Panc1 (cell line): ENCODE data around the gene F5. TPM values are rescaled to one million over a fixed set of nuclear protein-coding genes. Genes with fewer than 3 reads are reported as not detected.

ENCODE experiments used
- ATAC-seq: fragments of 200-7000 bp; cut with Tn5 transposase; 2 replicates; pipeline ENCODE4 v1.9.1; 2020; ENCODE audit warnings: mild to moderate bottlenecking, moderate library complexity
- BruUV-seq: library from RNA; stranded (reverse); fragments of 400-500 nt; replicated peaks from 2 replicates; lab custom pipeline; 2021; lab: Mats Ljungman, UMichigan
- CTCF ChIA-PET: fragments of 300-600 bp; sonication (Branson Sonifier 250); formaldehyde crosslinking; loops from one replicate; lab custom pipeline; 2022; ENCODE audit warnings: antibody characterized with exemption; lab: Charles Lee
- POLR2A ChIA-PET: fragments of 300-600 bp; sonication (Branson Sonifier 250); formaldehyde crosslinking; loops from one replicate; lab custom pipeline; 2022; ENCODE audit warnings: antibody characterized with exemption; lab: Charles Lee
- DNase-seq: peaks from one replicate; pipeline ENCODE4 v3.0.0-alpha.2; 2010; ENCODE audit warnings: low read depth, low spot score
- H3K27ac ChIP-seq: 2 replicates; pipeline ENCODE4 v1.5.1; 2011; ENCODE audit warnings: mild to moderate bottlenecking, low read length, inconsistent platforms
- H3K27me3 ChIP-seq: fragments of 200-500 bp; sonication (Bioruptor generic); 2 replicates; pipeline ENCODE4 v1.6.0; 2014; ENCODE audit warnings: low read length, inconsistent platforms; ENCODE audit not compliant: control insufficient read depth, insufficient read depth
- H3K36me3 ChIP-seq: fragments of 200-500 bp; sonication (Bioruptor generic); 2 replicates; pipeline ENCODE4 v1.5.1; 2014; ENCODE audit warnings: inconsistent platforms, mild to moderate bottlenecking, low read length, moderate library complexity; ENCODE audit not compliant: control insufficient read depth, insufficient read depth
- H3K4me1 ChIP-seq: 2 replicates; pipeline ENCODE4 v1.5.1; 2011; ENCODE audit warnings: inconsistent platforms, mild to moderate bottlenecking, low read length, moderate library complexity; ENCODE audit not compliant: control insufficient read depth, insufficient read depth
- H3K4me3 ChIP-seq, 2 experiments: 2 replicates each; pipeline ENCODE4 v1.5.1; 2011 to 2012; ENCODE audit warnings: low read depth in 2 of 2, low read length in 2 of 2, mild to moderate bottlenecking in 2 of 2, inconsistent platforms in 1 of 2, moderate library complexity in 1 of 2
- H3K9me3 ChIP-seq: fragments of 200-500 bp; sonication (Bioruptor generic); 2 replicates; pipeline ENCODE4 v1.5.1; 2014; ENCODE audit warnings: low read depth, mild to moderate bottlenecking, inconsistent platforms, low read length, moderate library complexity; ENCODE audit not compliant: control insufficient read depth, insufficient read depth
- CTCF ChIP-seq: fragments of 450-650 bp; IDR thresholded peaks from 2 replicates; pipeline ENCODE4 v1.5.1; 2017; ENCODE audit warnings: mild to moderate bottlenecking
- POLR2AphosphoS5 ChIP-seq: IDR thresholded peaks from 2 replicates; pipeline ENCODE4 v1.6.1; 2012; ENCODE audit warnings: mild to moderate bottlenecking, low read depth, low read length, moderate library complexity
- REST ChIP-seq, 2 experiments: IDR thresholded peaks; 2 replicates each; pipeline ENCODE4 v1.6.1; 2011 to 2012; ENCODE audit warnings: low read depth in 2 of 2, control low read depth in 1 of 2, low read length in 1 of 2, mild to moderate bottlenecking in 1 of 2, moderate library complexity in 1 of 2; ENCODE audit not compliant: insufficient read depth in 1 of 2
- SIN3A ChIP-seq: IDR thresholded peaks from 2 replicates; pipeline ENCODE4 v1.6.1; 2012; ENCODE audit warnings: low read depth, mild to moderate bottlenecking, low read length, moderate library complexity, borderline replicate concordance; ENCODE audit not compliant: insufficient read depth
- TCF7L2 ChIP-seq: IDR thresholded peaks from 2 replicates; pipeline ENCODE4 v1.6.1; 2011; ENCODE audit warnings: mild to moderate bottlenecking, low read depth, low read length, inconsistent platforms
- in situ Hi-C: cut with HindIII; loops from 2 replicates; pipeline ENCODE4 v1.10.0; 2016; ENCODE audit warnings: low sequenced_read_pairs, low pct_unique_long_range_greater_than_20kb
- intact Hi-C: fragments of 100-400 bp; cut with micrococcal nuclease; formaldehyde crosslinking; loops from one replicate; pipeline ENCODE4 v1.10.0; 2022; ENCODE audit not compliant: unreplicated experiment
- total RNA-seq: library from RNA; stranded (reverse); gene quantifications from one replicate; pipeline ENCODE4 v1.2.1, GENCODE V29; 2021; ENCODE audit not compliant: unreplicated experiment

Gene F5
- total RNA-seq, 1 experiment from 2014 or later = 0.08 TPM

- DNase-seq (no peak), ATAC-seq (no peak)
- no TSS peak for BruUV-seq
- POLR2A ChIA-PET = no interaction called here
- in situ Hi-C loops (no loop called here), intact Hi-C loops (no loop called here)
- H3K27me3 ChIP-seq = no peaks in the 10 kb centered on the region
- CTCF ChIA-PET = no interaction called here
- TF ChIP-seq REST (IDR thresholded peaks at IDR 0.05; ENCODE audit: insufficient read depth in 1 of 2, low read depth in 2 of 2, low read length in 1 of 2) = no peak
- no peak for TF ChIP-seq POLR2AphosphoS5
- no peak for TF ChIP-seq SIN3A
- no peak for TF ChIP-seq CTCF
- TF ChIP-seq TCF7L2 = no peak
- no peaks in the 10 kb centered on the region; the same call in 1 of the 2 replicates for H3K36me3 ChIP-seq
- no peak overlapping the region for H3K27ac ChIP-seq
- H3K9me3 ChIP-seq = no peaks in the 10 kb centered on the region
- H3K4me3 ChIP-seq = no peak overlapping the region
- H3K4me1 ChIP-seq = peaks cover 5% of the 10 kb centered on the region; the same call in 1 of the 2 replicates
Observed at GRCh38 chr1:169465281-169465680, 121.0 kb downstream of the F5 start.

Other genes with a start within 250 kb of the F5 start
- gene NME7, start 218.7 kb downstream of the F5 start, total RNA-seq = 30.3 TPM
- gene BLZF1, start 218.3 kb downstream of the F5 start, total RNA-seq = 19.6 TPM
- gene CCDC181, start 159.0 kb downstream of the F5 start, total RNA-seq = 0.39 TPM
- 10.8 TPM for gene SLC19A2, start 100.5 kb downstream of the F5 start, total RNA-seq
- gene SELP, start 43.6 kb upstream of the F5 start, total RNA-seq = not detected
- gene SELL, start 125.1 kb upstream of the F5 start, total RNA-seq = 0.31 TPM
- gene SELE, start 147.6 kb upstream of the F5 start, total RNA-seq = not detected
- gene METTL18, start 208.4 kb upstream of the F5 start, total RNA-seq = 4.1 TPM